Neural cell (in vitro differentiated cells): ENCODE results near the gene PPP3CA. TPM values are rescaled to one million over a fixed set of nuclear protein-coding genes. Genes with fewer than 3 reads are reported as not detected.

Source experiments
- H2AFZ ChIP-seq: fragments of 200-600, 300-800 bp; sonication (generic), shearing (Covaris generic); 2 replicates; pipeline ENCODE4 v1.6.0; 2014; ENCODE audit warnings: low read depth, mild to moderate bottlenecking, antibody characterized with exemption, low read length, moderate library complexity
- H3F3A ChIP-seq: fragments of 200-600 bp; shearing (Covaris generic); 2 replicates; pipeline ENCODE4 v1.6.1; 2016; ENCODE audit warnings: mild to moderate bottlenecking, moderate library complexity, mixed read lengths, antibody characterized with exemption, low read length; ENCODE audit not compliant: insufficient read depth, poor library complexity, severe bottlenecking
- H3K27ac ChIP-seq: fragments of 200-600, 300-800 bp; sonication (generic), shearing (Covaris generic); 2 replicates; pipeline ENCODE4 v1.5.1; 2014; ENCODE audit warnings: mild to moderate bottlenecking, low read length, moderate library complexity
- H3K27me3 ChIP-seq: fragments of 300-800, 200-600 bp; sonication (generic), shearing (Covaris generic); 2 replicates; pipeline ENCODE4 v1.6.0; 2014; ENCODE audit warnings: mild to moderate bottlenecking, low read depth, low read length, moderate library complexity; ENCODE audit not compliant: insufficient read depth
- H3K36me3 ChIP-seq: fragments of 300-800, 200-600 bp; sonication (generic), shearing (Covaris generic); 2 replicates; pipeline ENCODE4 v1.5.1; 2014; ENCODE audit warnings: mild to moderate bottlenecking, antibody characterized with exemption, low read length, moderate library complexity; ENCODE audit not compliant: insufficient read depth
- H3K4me2 ChIP-seq: fragments of 300-800, 200-600 bp; sonication (generic), shearing (Covaris generic); 2 replicates; pipeline ENCODE4 v1.6.0; 2014; ENCODE audit warnings: mild to moderate bottlenecking, low read length
- H3K4me3 ChIP-seq: fragments of 300-800, 200-600 bp; sonication (generic), shearing (Covaris generic); 2 replicates; pipeline ENCODE4 v1.5.1; 2014; ENCODE audit warnings: mild to moderate bottlenecking, low read length, moderate library complexity
- H3K79me2 ChIP-seq: fragments of 200-600 bp; shearing (Covaris generic); replicated peaks from 2 replicates; pipeline ENCODE4 v1.6.0; 2014; ENCODE audit warnings: mild to moderate bottlenecking, low read length, moderate library complexity; ENCODE audit not compliant: insufficient read depth
- H3K9ac ChIP-seq: fragments of 300-800, 200-600 bp; sonication (generic), shearing (Covaris generic); 2 replicates; pipeline ENCODE4 v1.6.1; 2016; ENCODE audit warnings: mild to moderate bottlenecking, low read length, mixed read lengths
- H3K9me2 ChIP-seq: fragments of 200-600 bp; shearing (Covaris generic); 2 replicates; pipeline ENCODE4 v1.6.1; 2016; ENCODE audit warnings: mild to moderate bottlenecking, low read length, mixed read lengths; ENCODE audit not compliant: insufficient read depth
- H3K9me3 ChIP-seq: fragments of 200-600, 300-800 bp; sonication (generic), shearing (Covaris generic); 2 replicates; pipeline ENCODE4 v1.6.1; 2016; ENCODE audit warnings: mild to moderate bottlenecking, mixed run types, low read length, moderate library complexity, mixed read lengths
- H4K20me1 ChIP-seq: fragments of 200-600 bp; shearing (Covaris generic); 2 replicates; pipeline ENCODE4 v1.6.1; 2016; ENCODE audit warnings: mild to moderate bottlenecking, mixed run types; ENCODE audit not compliant: insufficient read depth
- CTCF ChIP-seq: fragments of 450-650 bp; IDR thresholded peaks from 2 replicates; pipeline ENCODE4 v1.5.1; 2014; ENCODE audit warnings: antibody characterized with exemption, mild to moderate bottlenecking, moderate library complexity; ENCODE audit not compliant: poor library complexity, severe bottlenecking
- EP300 ChIP-seq: fragments of 450-650 bp; conservative IDR thresholded peaks from 2 replicates; pipeline ENCODE4 v1.6.1; 2014; ENCODE audit warnings: antibody characterized with exemption, mild to moderate bottlenecking, moderate library complexity; ENCODE audit not compliant: poor library complexity, severe bottlenecking
- EZH2 ChIP-seq: fragments of 200-600, 300-800 bp; shearing (Covaris generic), sonication (generic); IDR thresholded peaks from 2 replicates; pipeline ENCODE4 v1.6.1; 2014; ENCODE audit warnings: antibody characterized with exemption, low read length, borderline replicate concordance, mild to moderate bottlenecking; ENCODE audit not compliant: insufficient read depth, poor library complexity, severe bottlenecking
- MXI1 ChIP-seq: fragments of 450-650 bp; conservative IDR thresholded peaks from 2 replicates; pipeline ENCODE4 v1.6.1; 2014; ENCODE audit warnings: antibody characterized with exemption, mild to moderate bottlenecking; ENCODE audit not compliant: poor library complexity, severe bottlenecking
- POLR2AphosphoS5 ChIP-seq: IDR thresholded peaks from 2 replicates; pipeline ENCODE4 v1.6.1; 2012
- RAD21 ChIP-seq: fragments of 450-650 bp; conservative IDR thresholded peaks from 2 replicates; pipeline ENCODE4 v1.6.1; 2014; ENCODE audit warnings: antibody characterized with exemption, mild to moderate bottlenecking, moderate library complexity
- REST ChIP-seq: IDR thresholded peaks from 2 replicates; pipeline ENCODE4 v1.6.1; 2012; ENCODE audit warnings: borderline replicate concordance
- SMC3 ChIP-seq: fragments of 450-650 bp; conservative IDR thresholded peaks from 2 replicates; pipeline ENCODE4 v1.6.1; 2014; ENCODE audit warnings: antibody characterized with exemption, mild to moderate bottlenecking, moderate library complexity; ENCODE audit not compliant: poor library complexity
- TAF1 ChIP-seq: IDR thresholded peaks from 2 replicates; pipeline ENCODE4 v1.6.1; 2012; ENCODE audit warnings: low read depth
- polyA plus RNA-seq: library from polyadenylated mRNA; depleted of rRNA; stranded (reverse); fragments of >200 nt; gene quantifications from 2 replicates; pipeline ENCODE4 v1.2.3, GENCODE V29; 2014

Gene PPP3CA
- polyA plus RNA-seq, 1 donor from 2014 or later, result 78.2 TPM

GRCh38 chr4:101265816-101266172 is 81.5 kb downstream of the PPP3CA start:
- Histone ChIP-seq H4K20me1 (no peaks in the 10 kb centered on the region), H3K4me3 (no peak overlapping the region), H3K36me3 (no peaks in the 10 kb centered on the region), H3K79me2 (peaks cover 31% of the 10 kb centered on the region), H3K9ac (no peak overlapping the region), H3F3A (no peaks in the 10 kb centered on the region), H3K27ac (no peak overlapping the region), H3K9me2 (no peaks in the 10 kb centered on the region), H3K4me2 (no peak overlapping the region), H2AFZ (no peak overlapping the region), H3K9me3 (no peaks in the 10 kb centered on the region), H3K27me3 (no peaks in the 10 kb centered on the region)
- TF ChIP-seq REST, result no peak
- no peak for TF ChIP-seq EP300
- no peak for TF ChIP-seq MXI1
- no peak for TF ChIP-seq RAD21
- no peak for TF ChIP-seq TAF1
- no peak for TF ChIP-seq SMC3
- TF ChIP-seq EZH2, result no peak
- TF ChIP-seq CTCF, result no peak
- TF ChIP-seq POLR2AphosphoS5, result no peak

GRCh38 chr4:101264993-101265815 is 82.1 kb downstream of the PPP3CA start:
- no peak for TF ChIP-seq POLR2AphosphoS5
- no peak for TF ChIP-seq TAF1
- TF ChIP-seq CTCF, result no peak
- TF ChIP-seq MXI1, result no peak
- TF ChIP-seq EP300, result no peak
- no peak for TF ChIP-seq EZH2
- TF ChIP-seq SMC3, result no peak
- TF ChIP-seq RAD21, result no peak
- Histone ChIP-seq H3K9me2 (no peaks in the 10 kb centered on the region), H3F3A (no peaks in the 10 kb centered on the region), H3K79me2 (peaks cover 31% of the 10 kb centered on the region), H3K27me3 (no peaks in the 10 kb centered on the region), H4K20me1 (no peaks in the 10 kb centered on the region), H3K9ac (no peak overlapping the region), H3K36me3 (no peaks in the 10 kb centered on the region), H3K4me2 (no peak overlapping the region), H3K4me3 (no peak overlapping the region), H3K27ac (no peak overlapping the region), H2AFZ (no peak overlapping the region), H3K9me3 (no peaks in the 10 kb centered on the region)
